COLO668 (cell line): ENCODE data around the gene MUC3A.
"Not testable (repeated sequence)": the region's sequence is repeated elsewhere in the genome, so short reads cannot be mapped to it uniquely, and the experiment has no call there.

ENCODE experiments used
- DNase-seq: peaks from one replicate; lab custom pipeline; 2025; ENCODE audit not compliant: unreplicated experiment; lab: John Stamatoyannopoulos, UW

Gene MUC3A

GRCh38 chr7:100949227-100949932 is at the start of gene MUC3A:
TSS of gene MUC3A (plus strand) at chr7:100949534. CDS start at chr7:100949625, 91 bp downstream.
- no peak for DNase-seq

- DNase-seq: no peak
Observed at GRCh38 chr7:100900978-100901377, 48.4 kb upstream of the MUC3A start.

GRCh38 chr7:100901921-100902332 is 47.4 kb upstream of the MUC3A start:
- DNase-seq: no peak

- DNase-seq: no peak
Observed at GRCh38 chr7:100902638-100903037, 46.7 kb upstream of the MUC3A start.

GRCh38 chr7:100908512-100908911 is 40.8 kb upstream of the MUC3A start:
- DNase-seq: no peak

- not testable (repeated sequence) for DNase-seq
Observed at GRCh38 chr7:100910443-100910842, 38.9 kb upstream of the MUC3A start.

- DNase-seq: no peak
Observed at GRCh38 chr7:100911484-100911883, 37.9 kb upstream of the MUC3A start.

GRCh38 chr7:100914208-100914878 is 35.0 kb upstream of the MUC3A start:
- no peak for DNase-seq

GRCh38 chr7:100914879-100915447 is 34.4 kb upstream of the MUC3A start:
- no peak for DNase-seq

GRCh38 chr7:100919335-100919734 is 30.0 kb upstream of the MUC3A start:
- not testable (repeated sequence) for DNase-seq

- DNase-seq: not testable (repeated sequence)
Observed at GRCh38 chr7:100919779-100920437, 29.4 kb upstream of the MUC3A start.

- DNase-seq: no peak
Observed at GRCh38 chr7:100921039-100921438, 28.3 kb upstream of the MUC3A start.

- DNase-seq: not testable (repeated sequence)
Observed at GRCh38 chr7:100923616-100924015, 25.7 kb upstream of the MUC3A start.

GRCh38 chr7:100929808-100930174 is 19.5 kb upstream of the MUC3A start:
- DNase-seq: no peak

- DNase-seq: no peak
Observed at GRCh38 chr7:100933734-100934133, 15.6 kb upstream of the MUC3A start.

- DNase-seq: not testable (repeated sequence)
Observed at GRCh38 chr7:100935381-100935780, 14.0 kb upstream of the MUC3A start.

- not testable (repeated sequence) for DNase-seq
Observed at GRCh38 chr7:100936167-100936566, 13.2 kb upstream of the MUC3A start.

GRCh38 chr7:100942045-100942774 is 7.1 kb upstream of the MUC3A start:
- no peak for DNase-seq

- DNase-seq: no peak
Observed at GRCh38 chr7:100943693-100944092, 5.6 kb upstream of the MUC3A start.

GRCh38 chr7:100944138-100944537 is 5.2 kb upstream of the MUC3A start:
- DNase-seq: no peak

- DNase-seq: no peak
Observed at GRCh38 chr7:100946111-100946510, 3.2 kb upstream of the MUC3A start.
